GM13977 (cell line): ENCODE data around the gene HTR4.

Experiments used
- DNase-seq: peaks from one replicate; pipeline ENCODE4 v3.0.0; 2012; ENCODE audit warnings: low spot score
- CTCF ChIP-seq: IDR thresholded peaks from 2 replicates; pipeline ENCODE4 v1.5.1; 2012; ENCODE audit warnings: mild to moderate bottlenecking, control low read depth; ENCODE audit not compliant: insufficient read depth; ENCODE audit errors: extremely low read depth, missing control alignments
- in situ Hi-C: fragments of 300-500 bp; cut with MboI; formaldehyde crosslinking; loops from one replicate; pipeline ENCODE4 v1.12.0; 2022; ENCODE audit warnings: low sequenced_read_pairs, low pct_unique_long_range_greater_than_20kb, mixed read lengths, inconsistent platforms; ENCODE audit not compliant: unreplicated experiment

Gene HTR4

GRCh38 chr5:148653836-148654781 lies at the start of gene HTR4:
TSS of gene HTR4 (minus strand) at chr5:148654527. CDS start at chr5:148637014, 17,513 bp downstream.
- no peak for DNase-seq
- TF ChIP-seq CTCF, result no peak
- in situ Hi-C loops, result no loop called here

- no peak for TF ChIP-seq CTCF
- in situ Hi-C loops, result loop anchor here (25.0 kb wide), 1 partner anchor 515 kb away; no protein-coding TSS in a partner anchor
- no peak for DNase-seq
Measured at GRCh38 chr5:148702019-148702596, 47.8 kb upstream of the HTR4 start.

GRCh38 chr5:148699028-148699427 lies 44.7 kb upstream of the HTR4 start:
- DNase-seq, result no peak
- in situ Hi-C loops, result no loop called here
- TF ChIP-seq CTCF, result no peak

- in situ Hi-C loops, result no loop called here
- no peak for TF ChIP-seq CTCF
- no peak for DNase-seq
Measured at GRCh38 chr5:148697809-148698196, 43.5 kb upstream of the HTR4 start.

- in situ Hi-C loops, result no loop called here
- TF ChIP-seq CTCF, result no peak
- DNase-seq, result no peak
Measured at GRCh38 chr5:148697180-148697808, 43.0 kb upstream of the HTR4 start.

GRCh38 chr5:148696187-148697036 lies 42.1 kb upstream of the HTR4 start:
- DNase-seq, result no peak
- no peak for TF ChIP-seq CTCF

More at GRCh38 chr5:148696187-148697036, 42.1 kb upstream of the HTR4 start:
- in situ Hi-C loops, result no loop called here
